Measurements from ENCODE around the gene ZNF181. TPM values are rescaled to one million over a fixed set of nuclear protein-coding genes. Genes with fewer than 3 reads are reported as not detected.
"Not testable (repeated sequence)": the region's sequence is repeated elsewhere in the genome, so short reads cannot be mapped to it uniquely, and the experiment has no call there.

Gene ZNF181
- 26.6 TPM for polyA plus RNA-seq
- long read RNA-seq, donor 1, partial matches to known transcripts: 0 of 1 reads
- long read RNA-seq, donor 1, other reads (novel, unspliced or antisense): 0 of 1 reads
- long read RNA-seq, donor 2, full-length matches to known transcripts: 4 of 10 reads
- long read RNA-seq, donor 2, partial matches to known transcripts: 0 of 10 reads
- long read RNA-seq, donor 2, other reads (novel, unspliced or antisense): 6 of 10 reads
- long read RNA-seq, donor 3: 0 reads
- long read RNA-seq, donor 4: 0 reads
- long read RNA-seq, donor 5, partial matches to known transcripts: 0 of 1 reads
- long read RNA-seq, donor 5, other reads (novel, unspliced or antisense): 0 of 1 reads
- long read RNA-seq, donor 6, partial matches to known transcripts: 0 of 5 reads
- long read RNA-seq, donor 6, other reads (novel, unspliced or antisense): 0 of 5 reads
- long read RNA-seq, donor 7, partial matches to known transcripts: 0 of 2 reads
- long read RNA-seq, donor 7, other reads (novel, unspliced or antisense): 0 of 2 reads
- long read RNA-seq, donor 8, full-length matches to known transcripts: 5 of 12 reads
- long read RNA-seq, donor 8, partial matches to known transcripts: 7 of 12 reads
- long read RNA-seq, donor 8, other reads (novel, unspliced or antisense): 0 of 12 reads
- long read RNA-seq, donor 9, full-length matches to known transcripts: 7 of 16 reads
- long read RNA-seq, donor 9, partial matches to known transcripts: 0 of 16 reads
- long read RNA-seq, donor 9, other reads (novel, unspliced or antisense): 9 of 16 reads
- long read RNA-seq, donor 10, full-length matches to known transcripts: 5 of 5 reads
- long read RNA-seq, donor 10, partial matches to known transcripts: 0 of 5 reads
- long read RNA-seq, donor 10, other reads (novel, unspliced or antisense): 0 of 5 reads
- long read RNA-seq, donor 11, full-length matches to known transcripts: 2 of 2 reads
- long read RNA-seq, donor 11, partial matches to known transcripts: 0 of 2 reads
- long read RNA-seq, donor 11, other reads (novel, unspliced or antisense): 0 of 2 reads

- peak within 1 kb of the TSS; percentile 85 for H3K4me3 ChIP-seq (ENCODE audit: low read length)
- WGBS (ENCODE audit: insufficient coverage, low lambda C conversion rate): no CpG with 5 or more reads among the region's 67 CpGs
- DNase-seq: peak; percentile 93 to 98
- no peaks in the 10 kb centered on the region for H3K27me3 ChIP-seq (ENCODE audit: control insufficient read depth, insufficient read depth, low read length)
- H3K27ac ChIP-seq (ENCODE audit: low read length): peak within 1 kb of the TSS; percentile 91
- H3K36me3 ChIP-seq (ENCODE audit: control insufficient read depth, insufficient read depth, low read length): peaks cover 25% of the 10 kb centered on the region
- peaks cover 5% of the 10 kb centered on the region for H3K9me3 ChIP-seq (ENCODE audit: control insufficient read depth, low read depth, low read length)
- H3K4me1 ChIP-seq (ENCODE audit: control insufficient read depth, insufficient read depth, low read length): peaks cover 5% of the 10 kb centered on the region
Measured at GRCh38 chr19:34733746-34734536, at the start of gene ZNF181. TSS of gene ZNF181 (plus strand) at chr19:34734243. CDS start at chr19:34735038, 795 bp downstream.

DNA sequence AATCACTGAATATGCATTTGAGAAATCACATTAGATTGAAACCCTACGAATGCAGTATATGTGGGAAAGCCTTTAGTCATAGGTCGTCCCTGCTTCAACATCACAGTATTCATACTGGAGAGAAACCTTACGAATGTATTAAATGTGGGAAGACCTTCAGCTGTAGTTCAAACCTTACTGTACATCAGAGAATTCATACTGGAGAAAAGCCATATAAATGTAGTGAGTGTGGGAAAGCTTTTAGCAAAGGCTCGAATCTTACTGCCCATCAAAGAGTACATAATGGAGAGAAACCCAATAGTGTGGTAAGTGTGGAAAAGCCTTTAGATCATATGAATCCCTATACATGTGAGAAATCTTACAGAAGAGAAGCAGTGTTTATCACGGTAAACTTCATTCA lies 48.8 kb upstream of the ZNF181 start:
- H3K27ac ChIP-seq (ENCODE audit: low read length); H3K27me3 ChIP-seq (ENCODE audit: control insufficient read depth, insufficient read depth, low read length); H3K4me3 ChIP-seq (ENCODE audit: low read length); DNase-seq; H3K4me1 ChIP-seq (ENCODE audit: control insufficient read depth, insufficient read depth, low read length): not testable (repeated sequence)
- no CpG with 5 or more reads among the region's 5 CpGs for WGBS (ENCODE audit: insufficient coverage, low lambda C conversion rate)
- H3K36me3 ChIP-seq (ENCODE audit: control insufficient read depth, insufficient read depth, low read length): peaks cover 25% of the 10 kb centered on the region
- H3K9me3 ChIP-seq (ENCODE audit: control insufficient read depth, low read depth, low read length): peaks cover 27% of the 10 kb centered on the region

DNA sequence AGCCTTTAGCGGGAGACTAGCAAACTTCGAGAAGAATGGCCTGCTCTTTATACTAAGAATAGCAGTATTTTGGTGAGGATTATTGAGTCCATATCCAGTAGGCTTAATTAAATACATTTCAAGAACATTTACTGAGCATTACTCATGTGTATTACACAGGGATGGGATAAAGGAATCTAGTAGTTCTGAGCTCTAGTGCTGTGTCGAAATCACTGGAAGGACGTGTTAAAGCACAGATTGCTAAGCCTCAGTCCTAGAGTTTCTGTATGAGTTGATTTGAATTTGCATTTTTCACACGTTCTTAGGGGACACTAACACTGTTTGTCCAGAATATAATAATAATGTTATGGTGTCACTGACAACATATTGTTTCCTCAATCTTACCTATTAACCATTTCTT lies 47.6 kb upstream of the ZNF181 start:
- H3K4me3 ChIP-seq (ENCODE audit: low read length): no peak overlapping the region
- peaks cover 25% of the 10 kb centered on the region for H3K9me3 ChIP-seq (ENCODE audit: control insufficient read depth, low read depth, low read length)
- WGBS (ENCODE audit: insufficient coverage, low lambda C conversion rate): 100% methylated on average over 1 of the region's 5 CpGs

GRCh38 chr19:34687348-34687747 lies 46.7 kb upstream of the ZNF181 start:
- Histone ChIP-seq H3K36me3 (ENCODE audit: control insufficient read depth, insufficient read depth, low read length) (peaks cover 14% of the 10 kb centered on the region), H3K4me3 (ENCODE audit: low read length) (no peak overlapping the region), H3K4me1 (ENCODE audit: control insufficient read depth, insufficient read depth, low read length) (no peaks in the 10 kb centered on the region), H3K27ac (ENCODE audit: low read length) (no peak overlapping the region), H3K27me3 (ENCODE audit: control insufficient read depth, insufficient read depth, low read length) (no peaks in the 10 kb centered on the region), H3K9me3 (ENCODE audit: control insufficient read depth, low read depth, low read length) (peaks cover 18% of the 10 kb centered on the region)
- DNase-seq: no peak
- no CpG with 5 or more reads among the region's 2 CpGs for WGBS (ENCODE audit: insufficient coverage, low lambda C conversion rate)

More for the DNA sequence above, 47.6 kb upstream of the ZNF181 start:
- Histone ChIP-seq H3K36me3 (ENCODE audit: control insufficient read depth, insufficient read depth, low read length) (peaks cover 20% of the 10 kb centered on the region), H3K27ac (ENCODE audit: low read length) (no peak overlapping the region), H3K27me3 (ENCODE audit: control insufficient read depth, insufficient read depth, low read length) (no peaks in the 10 kb centered on the region), H3K4me1 (ENCODE audit: control insufficient read depth, insufficient read depth, low read length) (no peaks in the 10 kb centered on the region)
- DNase-seq: no peak

- peaks cover 11% of the 10 kb centered on the region for H3K9me3 ChIP-seq (ENCODE audit: control insufficient read depth, low read depth, low read length)
- no peaks in the 10 kb centered on the region for H3K4me1 ChIP-seq (ENCODE audit: control insufficient read depth, insufficient read depth, low read length)
Measured at GRCh38 chr19:34688592-34688991, 45.5 kb upstream of the ZNF181 start.

DNA sequence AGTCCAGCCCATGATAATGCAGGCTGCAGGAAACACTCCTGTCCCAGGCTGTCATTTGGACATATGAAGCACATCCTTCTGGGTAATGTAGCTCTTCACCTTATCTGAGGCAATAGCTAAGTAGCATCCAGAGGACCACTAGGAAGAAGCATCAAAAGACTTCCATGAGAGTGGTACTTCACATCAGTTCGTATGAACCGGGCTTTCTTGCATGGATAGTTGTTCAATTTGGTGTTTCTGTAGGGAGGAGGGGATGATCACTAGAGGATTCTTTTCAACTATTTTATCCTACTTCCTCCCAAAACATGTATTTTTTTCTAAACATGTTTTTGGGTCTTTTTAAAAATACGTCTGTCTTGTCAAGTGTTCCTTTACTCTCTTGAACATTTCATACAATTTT lies 43.7 kb upstream of the ZNF181 start:
- WGBS (ENCODE audit: insufficient coverage, low lambda C conversion rate): 80% methylated on average over 1 of the region's 3 CpGs
- no peak overlapping the region for H3K27ac ChIP-seq (ENCODE audit: low read length)
- no peaks in the 10 kb centered on the region for H3K4me1 ChIP-seq (ENCODE audit: control insufficient read depth, insufficient read depth, low read length)
- no peak for DNase-seq
- H3K4me3 ChIP-seq (ENCODE audit: low read length): no peak overlapping the region
- peaks cover 7% of the 10 kb centered on the region for H3K9me3 ChIP-seq (ENCODE audit: control insufficient read depth, low read depth, low read length)
- no peaks in the 10 kb centered on the region for H3K27me3 ChIP-seq (ENCODE audit: control insufficient read depth, insufficient read depth, low read length)
- no peaks in the 10 kb centered on the region for H3K36me3 ChIP-seq (ENCODE audit: control insufficient read depth, insufficient read depth, low read length)

More at GRCh38 chr19:34688592-34688991, 45.5 kb upstream of the ZNF181 start:
- DNase-seq: no peak
- Histone ChIP-seq H3K36me3 (ENCODE audit: control insufficient read depth, insufficient read depth, low read length) (peaks cover 8% of the 10 kb centered on the region), H3K27me3 (ENCODE audit: control insufficient read depth, insufficient read depth, low read length) (no peaks in the 10 kb centered on the region), H3K27ac (ENCODE audit: low read length) (no peak overlapping the region), H3K4me3 (ENCODE audit: low read length) (no peak overlapping the region)
- WGBS (ENCODE audit: insufficient coverage, low lambda C conversion rate): 100% methylated on average over 1 of the region's 1 CpG

- H3K27ac ChIP-seq (ENCODE audit: low read length): no peak overlapping the region
- no peaks in the 10 kb centered on the region for H3K27me3 ChIP-seq (ENCODE audit: control insufficient read depth, insufficient read depth, low read length)
- DNase-seq: no peak
- H3K9me3 ChIP-seq (ENCODE audit: control insufficient read depth, low read depth, low read length): no peaks in the 10 kb centered on the region
- no peak overlapping the region for H3K4me3 ChIP-seq (ENCODE audit: low read length)
- no CpG with 5 or more reads among the region's 2 CpGs for WGBS (ENCODE audit: insufficient coverage, low lambda C conversion rate)
- H3K36me3 ChIP-seq (ENCODE audit: control insufficient read depth, insufficient read depth, low read length): no peaks in the 10 kb centered on the region
- H3K4me1 ChIP-seq (ENCODE audit: control insufficient read depth, insufficient read depth, low read length): no peaks in the 10 kb centered on the region
Measured at GRCh38 chr19:34692549-34692948, 41.5 kb upstream of the ZNF181 start.

DNA sequence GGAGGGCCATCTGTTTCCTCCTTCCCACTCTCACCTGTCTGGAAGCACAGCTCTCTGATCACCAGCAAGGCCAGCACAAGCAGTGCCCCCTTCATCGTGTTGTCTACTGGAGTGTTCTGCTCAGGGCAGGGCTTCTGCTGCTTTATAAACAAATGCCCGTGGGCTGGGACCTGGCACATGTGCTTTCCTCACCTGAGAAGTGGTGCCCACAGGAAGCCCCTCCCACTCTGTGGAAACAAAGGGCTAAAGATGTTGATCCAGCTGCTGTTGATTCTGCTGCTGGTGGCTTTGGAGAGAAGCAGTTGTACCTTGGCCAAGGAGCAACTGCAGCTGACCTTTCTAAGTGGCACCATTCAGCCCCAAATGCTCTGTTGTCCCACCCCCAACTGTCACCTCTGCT lies 26.4 kb upstream of the ZNF181 start:
- no peak overlapping the region for H3K27ac ChIP-seq (ENCODE audit: low read length)
- no peak for DNase-seq
- no CpG with 5 or more reads among the region's 2 CpGs for WGBS (ENCODE audit: insufficient coverage, low lambda C conversion rate)
- no peaks in the 10 kb centered on the region for H3K36me3 ChIP-seq (ENCODE audit: control insufficient read depth, insufficient read depth, low read length)
- no peak overlapping the region for H3K4me3 ChIP-seq (ENCODE audit: low read length)
- H3K9me3 ChIP-seq (ENCODE audit: control insufficient read depth, low read depth, low read length): no peaks in the 10 kb centered on the region
- no peaks in the 10 kb centered on the region for H3K27me3 ChIP-seq (ENCODE audit: control insufficient read depth, insufficient read depth, low read length)
- H3K4me1 ChIP-seq (ENCODE audit: control insufficient read depth, insufficient read depth, low read length): no peaks in the 10 kb centered on the region

DNA sequence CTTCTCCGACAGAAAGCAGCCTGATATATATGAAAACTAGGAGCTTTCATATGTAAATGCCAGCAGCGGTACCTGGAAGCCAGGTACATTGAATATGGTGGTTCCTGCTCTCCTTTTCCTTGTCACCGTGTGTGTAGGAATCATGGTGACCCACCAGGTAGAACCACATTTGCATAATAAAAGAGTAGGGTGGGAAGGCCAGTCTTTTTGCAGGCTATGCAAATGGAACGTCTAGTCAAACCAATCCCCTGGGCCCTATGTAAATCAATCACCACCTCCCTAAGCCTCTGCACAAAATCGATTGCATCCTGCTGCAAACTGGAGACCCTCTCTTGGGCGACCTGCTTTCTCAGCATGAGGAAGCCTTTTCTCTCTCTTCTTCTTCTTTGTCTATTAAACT lies 22.2 kb upstream of the ZNF181 start:
- no peaks in the 10 kb centered on the region for H3K4me1 ChIP-seq (ENCODE audit: control insufficient read depth, insufficient read depth, low read length)
- no peak for DNase-seq
- H3K9me3 ChIP-seq (ENCODE audit: control insufficient read depth, low read depth, low read length): peaks cover 23% of the 10 kb centered on the region
- H3K36me3 ChIP-seq (ENCODE audit: control insufficient read depth, insufficient read depth, low read length): no peaks in the 10 kb centered on the region
- WGBS (ENCODE audit: insufficient coverage, low lambda C conversion rate): no CpG with 5 or more reads among the region's 6 CpGs
- no peak overlapping the region for H3K4me3 ChIP-seq (ENCODE audit: low read length)
- H3K27ac ChIP-seq (ENCODE audit: low read length): no peak overlapping the region
- no peaks in the 10 kb centered on the region for H3K27me3 ChIP-seq (ENCODE audit: control insufficient read depth, insufficient read depth, low read length)
